HG03095 (cell line): ENCODE data around the gene MYO1F.
"Not testable (repeated sequence)": the region's sequence is repeated elsewhere in the genome, so short reads cannot be mapped to it uniquely, and the experiment has no call there.

ENCODE experiments used
- ATAC-seq: cut with Tn5 transposase; IDR thresholded peaks from one replicate; pipeline ENCODE4 v1.9.1; 2021; ENCODE audit warnings: moderate library complexity; ENCODE audit not compliant: unreplicated experiment

The MYO1F gene

GRCh38 chr19:8567522-8568172 is 9.6 kb downstream of the MYO1F start:
- ATAC-seq: no peak

GRCh38 chr19:8566855-8567254 is 10.4 kb downstream of the MYO1F start:
- ATAC-seq: no peak

- ATAC-seq: not testable (repeated sequence)
Observed at GRCh38 chr19:8564866-8565265, 12.4 kb downstream of the MYO1F start.

GRCh38 chr19:8561075-8561764 is 16.0 kb downstream of the MYO1F start:
- no peak for ATAC-seq

- no peak for ATAC-seq
Observed at GRCh38 chr19:8558325-8558724, 18.9 kb downstream of the MYO1F start.

- ATAC-seq: no peak
Observed at GRCh38 chr19:8557642-8558238, 19.5 kb downstream of the MYO1F start.

GRCh38 chr19:8553729-8554128 is 23.5 kb downstream of the MYO1F start:
- not testable (repeated sequence) for ATAC-seq

GRCh38 chr19:8552810-8553209 is 24.4 kb downstream of the MYO1F start:
- ATAC-seq: no peak

GRCh38 chr19:8550070-8550469 is 27.2 kb downstream of the MYO1F start:
- ATAC-seq: no peak

GRCh38 chr19:8545743-8546142 is 31.5 kb downstream of the MYO1F start:
- ATAC-seq: no peak

GRCh38 chr19:8544168-8544567 is 33.1 kb downstream of the MYO1F start:
- no peak for ATAC-seq

- ATAC-seq: no peak
Observed at GRCh38 chr19:8539621-8540149, 37.6 kb downstream of the MYO1F start.

GRCh38 chr19:8537099-8537498 is 40.1 kb downstream of the MYO1F start:
- ATAC-seq: no peak

GRCh38 chr19:8536282-8536681 is 41.0 kb downstream of the MYO1F start:
- no peak for ATAC-seq

GRCh38 chr19:8532225-8532624 is 45.0 kb downstream of the MYO1F start:
- ATAC-seq: no peak

- no peak for ATAC-seq
Observed at GRCh38 chr19:8531470-8531869, 45.8 kb downstream of the MYO1F start.

- no peak for ATAC-seq
Observed at GRCh38 chr19:8530061-8530679, 47.1 kb downstream of the MYO1F start.

GRCh38 chr19:8529369-8530006 is 47.8 kb downstream of the MYO1F start:
- no peak for ATAC-seq

- ATAC-seq: no peak
Observed at GRCh38 chr19:8528500-8528899, 48.7 kb downstream of the MYO1F start.

- no peak for ATAC-seq
Observed at GRCh38 chr19:8526345-8527091, 50.7 kb downstream of the MYO1F start.

- no peak for ATAC-seq
Observed at GRCh38 chr19:8525401-8525684, 51.9 kb downstream of the MYO1F start.
